Loucy (cell line): Measurements from ENCODE around the gene NEK6.

Experiments used
- H2AFZ ChIP-seq: fragments of 200-600 bp; sonication (generic); 2 replicates; pipeline ENCODE4 v1.6.0; 2016; ENCODE audit warnings: antibody characterized with exemption, mild to moderate bottlenecking, low read length, moderate library complexity
- H3F3A ChIP-seq: fragments of 200-600 bp; 2 replicates; pipeline ENCODE4 v1.6.0; 2016; ENCODE audit warnings: antibody characterized with exemption, low read depth, mild to moderate bottlenecking
- H3K27me3 ChIP-seq: fragments of 200-600 bp; sonication (generic); 2 replicates; pipeline ENCODE4 v1.6.1; 2014; ENCODE audit warnings: low read length, mild to moderate bottlenecking; ENCODE audit not compliant: insufficient read depth, poor library complexity, severe bottlenecking
- H3K36me3 ChIP-seq: fragments of 200-600 bp; sonication (generic); 2 replicates; pipeline ENCODE4 v1.6.1; 2016; ENCODE audit warnings: low read length; ENCODE audit not compliant: insufficient read depth
- H3K4me1 ChIP-seq: fragments of 200-600 bp; sonication (generic); 2 replicates; pipeline ENCODE4 v1.5.1; 2014; ENCODE audit warnings: low read length, mild to moderate bottlenecking; ENCODE audit not compliant: insufficient read depth, poor library complexity, severe bottlenecking
- H3K4me2 ChIP-seq: fragments of 200-600 bp; sonication (generic); 2 replicates; pipeline ENCODE4 v1.6.0; 2014; ENCODE audit warnings: antibody characterized with exemption, low read length, low read depth, mild to moderate bottlenecking; ENCODE audit not compliant: poor library complexity, severe bottlenecking
- H3K4me3 ChIP-seq: fragments of 200-600 bp; sonication (generic); 2 replicates; pipeline ENCODE4 v1.5.1; 2014; ENCODE audit warnings: low read length, mild to moderate bottlenecking, mixed read lengths; ENCODE audit not compliant: poor library complexity, severe bottlenecking
- H3K79me2 ChIP-seq: fragments of 200-600 bp; sonication (generic); 2 replicates; pipeline ENCODE4 v1.6.1; 2014; ENCODE audit warnings: low read length; ENCODE audit not compliant: insufficient read depth
- H3K9ac ChIP-seq: fragments of 200-600 bp; sonication (generic); 2 replicates; pipeline ENCODE4 v1.6.0; 2014; ENCODE audit warnings: mild to moderate bottlenecking, low read depth, low read length, moderate library complexity; ENCODE audit not compliant: poor library complexity, severe bottlenecking
- H3K9me2 ChIP-seq: fragments of 200-600 bp; sonication (generic); replicated peaks from 2 replicates; pipeline ENCODE4 v1.6.1; 2016; ENCODE audit warnings: low read depth, low read length, mixed read lengths
- H3K9me3 ChIP-seq: fragments of 200-600 bp; sonication (generic); 2 replicates; pipeline ENCODE4 v1.6.1; 2014; ENCODE audit warnings: mild to moderate bottlenecking, antibody characterized with exemption, low read length, low read depth; ENCODE audit not compliant: insufficient read depth
- H4K20me1 ChIP-seq: fragments of 200-600 bp; sonication (generic); 2 replicates; pipeline ENCODE4 v1.6.0; 2014; ENCODE audit warnings: antibody characterized with exemption, low read length, mild to moderate bottlenecking; ENCODE audit not compliant: insufficient read depth, poor library complexity, severe bottlenecking
- EZH2phosphoT487 ChIP-seq: fragments of 200-600 bp; IDR thresholded peaks from 2 replicates; pipeline ENCODE4 v1.6.1; 2018; ENCODE audit warnings: antibody characterized with exemption, mild to moderate bottlenecking, moderate library complexity, borderline replicate concordance
- TF ChIP-seq, protein P1 (sequence below): fragments of 200-600 bp; sonication (generic); conservative IDR thresholded peaks from 2 replicates; pipeline ENCODE4 v1.5.1; 2014; ENCODE audit warnings: mild to moderate bottlenecking, antibody characterized with exemption, low read length

NEK6 gene

DNA sequence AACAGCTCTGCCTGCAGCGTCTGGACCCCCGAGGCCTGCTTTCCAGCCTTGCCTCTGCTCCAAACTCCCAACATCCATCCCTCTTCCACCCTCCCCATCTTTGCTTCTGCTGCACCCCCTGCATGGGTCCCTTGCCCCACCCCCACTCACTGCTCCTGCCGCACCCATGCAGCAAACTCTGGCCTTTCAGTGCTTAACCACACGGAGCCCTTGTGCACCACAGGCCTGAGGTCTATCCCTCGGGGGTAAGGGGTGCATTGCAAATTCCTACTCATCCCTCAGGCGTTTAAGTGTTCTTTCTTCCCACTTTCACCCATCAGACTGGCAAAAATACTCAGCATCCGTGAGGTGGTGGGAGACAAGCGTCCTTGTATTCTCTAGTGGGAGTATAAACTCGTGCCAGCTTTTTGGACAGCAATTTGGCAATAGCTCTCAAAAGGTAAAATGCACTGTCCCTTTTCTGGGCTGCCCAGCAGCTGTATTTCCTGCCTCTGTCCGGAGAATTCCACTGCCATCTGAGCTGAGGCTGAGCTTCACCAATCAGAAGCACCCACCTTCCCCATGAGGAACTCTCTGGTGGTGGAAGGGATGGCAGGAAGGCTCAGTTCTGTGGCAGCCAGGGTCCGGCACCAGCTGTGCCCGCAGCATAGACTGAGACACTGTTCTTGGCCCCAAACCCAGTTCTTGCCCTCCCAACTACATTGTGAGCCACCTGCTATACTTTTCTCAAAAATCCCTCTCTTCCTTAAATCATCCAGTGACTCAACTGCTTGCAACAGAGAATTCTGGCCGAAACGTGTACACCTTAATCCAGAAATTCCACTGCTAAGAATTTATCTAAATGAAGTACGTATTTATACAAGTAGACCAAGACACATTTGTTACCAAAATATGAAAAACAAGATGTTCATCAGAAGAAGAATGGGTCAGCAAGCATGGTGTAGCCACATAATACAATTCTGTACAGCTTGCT, 142.5 kb downstream of the NEK6 start:
- TF ChIP-seq EZH2phosphoT487, result no peak
- TF ChIP-seq, protein P1, sequence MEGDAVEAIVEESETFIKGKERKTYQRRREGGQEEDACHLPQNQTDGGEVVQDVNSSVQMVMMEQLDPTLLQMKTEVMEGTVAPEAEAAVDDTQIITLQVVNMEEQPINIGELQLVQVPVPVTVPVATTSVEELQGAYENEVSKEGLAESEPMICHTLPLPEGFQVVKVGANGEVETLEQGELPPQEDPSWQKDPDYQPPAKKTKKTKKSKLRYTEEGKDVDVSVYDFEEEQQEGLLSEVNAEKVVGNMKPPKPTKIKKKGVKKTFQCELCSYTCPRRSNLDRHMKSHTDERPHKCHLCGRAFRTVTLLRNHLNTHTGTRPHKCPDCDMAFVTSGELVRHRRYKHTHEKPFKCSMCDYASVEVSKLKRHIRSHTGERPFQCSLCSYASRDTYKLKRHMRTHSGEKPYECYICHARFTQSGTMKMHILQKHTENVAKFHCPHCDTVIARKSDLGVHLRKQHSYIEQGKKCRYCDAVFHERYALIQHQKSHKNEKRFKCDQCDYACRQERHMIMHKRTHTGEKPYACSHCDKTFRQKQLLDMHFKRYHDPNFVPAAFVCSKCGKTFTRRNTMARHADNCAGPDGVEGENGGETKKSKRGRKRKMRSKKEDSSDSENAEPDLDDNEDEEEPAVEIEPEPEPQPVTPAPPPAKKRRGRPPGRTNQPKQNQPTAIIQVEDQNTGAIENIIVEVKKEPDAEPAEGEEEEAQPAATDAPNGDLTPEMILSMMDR, result no peak
- no peak overlapping the region for H2AFZ ChIP-seq
- H3K9me2 ChIP-seq, result no peaks in the 10 kb centered on the region
- peaks cover 10% of the 10 kb centered on the region for H4K20me1 ChIP-seq
- H3K36me3 ChIP-seq, result peaks cover 59% of the 10 kb centered on the region; the same call in 1 of the 2 replicates
- peak overlapping the region; percentile 1 for H3K9ac ChIP-seq
- H3K9me3 ChIP-seq, result no peaks in the 10 kb centered on the region
- no peaks in the 10 kb centered on the region for H3F3A ChIP-seq
- peaks cover 15% of the 10 kb centered on the region for H3K4me1 ChIP-seq
- H3K79me2 ChIP-seq, result peaks cover 72% of the 10 kb centered on the region
- no peaks in the 10 kb centered on the region for H3K27me3 ChIP-seq
- no peak overlapping the region for H3K4me3 ChIP-seq
- peak overlapping the region; percentile 31 for H3K4me2 ChIP-seq
